ENCODE results near the gene ORM1.
A peak's percentile ranks its signal among the peaks of the same experiment; 100 is the strongest.
"Not testable (repeated sequence)": the region's sequence is repeated elsewhere in the genome, so short reads cannot be mapped to it uniquely, and the experiment has no call there.

The ORM1 gene

GRCh38 chr9:114330636-114331035 is 7.7 kb downstream of the ORM1 start:
- Histone ChIP-seq H3K9me3 (no peaks in the 10 kb centered on the region), H3K4me3 (no peak overlapping the region), H3K27ac (no peak overlapping the region), H3K36me3 (peaks cover 0 to 10% (median 4%) of the 10 kb centered on the region in 3 donors), H3K4me1 (no peaks in the 10 kb centered on the region), H3K27me3 (peaks cover 0 to 12% of the 10 kb centered on the region in 2 donors)
- DNase-seq: no peak
- TF ChIP-seq CTCF (IDR thresholded peaks at IDR 0.05): no peak
- intact Hi-C loops (cut with DNase I; ENCODE audit: low total_unique reads): no loop called here

GRCh38 chr9:114331229-114332195 is 8.6 kb downstream of the ORM1 start:
- DNase-seq; intact Hi-C loops (cut with DNase I; ENCODE audit: low total_unique reads): not testable (repeated sequence)

GRCh38 chr9:114332474-114333040 is 9.7 kb downstream of the ORM1 start:
- DNase-seq; H3K9me3 ChIP-seq; H3K4me1 ChIP-seq; H3K27ac ChIP-seq; H3K4me3 ChIP-seq; intact Hi-C loops (cut with DNase I; ENCODE audit: low total_unique reads): not testable (repeated sequence)
- H3K36me3 ChIP-seq: peaks cover 7 to 28% (median 19%) of the 10 kb centered on the region in 3 donors
- peaks cover 0 to 12% of the 10 kb centered on the region in 2 donors for H3K27me3 ChIP-seq

More at GRCh38 chr9:114331229-114332195, 8.6 kb downstream of the ORM1 start:
- Histone ChIP-seq H3K27me3 (peaks cover 0 to 12% of the 10 kb centered on the region in 2 donors), H3K36me3 (peaks cover 0 to 17% (median 8%) of the 10 kb centered on the region in 3 donors)
- H3K27ac ChIP-seq, H3K4me3 ChIP-seq, H3K9me3 ChIP-seq, H3K4me1 ChIP-seq: not testable (repeated sequence)

- H3K4me3 ChIP-seq; intact Hi-C loops (cut with DNase I; ENCODE audit: low total_unique reads); H3K27me3 ChIP-seq; H3K4me1 ChIP-seq; H3K9me3 ChIP-seq; H3K27ac ChIP-seq: not testable (repeated sequence)
- H3K36me3 ChIP-seq: peaks cover 15 to 39% (median 30%) of the 10 kb centered on the region in 3 donors
- DNase-seq: peak in 1 of 2 donors; percentile 6
Measured at GRCh38 chr9:114333718-114334117, 10.8 kb downstream of the ORM1 start.

GRCh38 chr9:114334490-114334889 is 11.6 kb downstream of the ORM1 start:
- no peak overlapping the region for H3K27ac ChIP-seq
- no peak for TF ChIP-seq CTCF (IDR thresholded peaks at IDR 0.05)
- H3K4me3 ChIP-seq: no peak overlapping the region
- intact Hi-C loops (cut with DNase I; ENCODE audit: low total_unique reads): no loop called here
- peaks cover 20 to 46% (median 38%) of the 10 kb centered on the region in 3 donors for H3K36me3 ChIP-seq
- peak in 1 of 2 donors; percentile 63 for DNase-seq
- H3K27me3 ChIP-seq: no peaks in the 10 kb centered on the region
- H3K4me1 ChIP-seq: no peaks in the 10 kb centered on the region
- H3K9me3 ChIP-seq: no peaks in the 10 kb centered on the region

GRCh38 chr9:114335745-114336144 is 12.8 kb downstream of the ORM1 start:
- no peaks in the 10 kb centered on the region for H3K27me3 ChIP-seq
- TF ChIP-seq CTCF (IDR thresholded peaks at IDR 0.05): no peak
- no peaks in the 10 kb centered on the region for H3K9me3 ChIP-seq
- H3K4me3 ChIP-seq: no peak overlapping the region
- no peak overlapping the region for H3K27ac ChIP-seq
- DNase-seq: no peak
- H3K4me1 ChIP-seq: no peaks in the 10 kb centered on the region
- peaks cover 31 to 58% (median 51%) of the 10 kb centered on the region in 3 donors for H3K36me3 ChIP-seq
- intact Hi-C loops (cut with DNase I; ENCODE audit: low total_unique reads): no loop called here

- intact Hi-C loops (cut with DNase I; ENCODE audit: low total_unique reads): no loop called here
- Histone ChIP-seq H3K36me3 (peaks cover 36 to 62% (median 55%) of the 10 kb centered on the region in 3 donors), H3K9me3 (no peaks in the 10 kb centered on the region), H3K4me3 (no peak overlapping the region), H3K27ac (no peak overlapping the region), H3K27me3 (no peaks in the 10 kb centered on the region), H3K4me1 (no peaks in the 10 kb centered on the region)
- no peak for DNase-seq
- TF ChIP-seq CTCF (IDR thresholded peaks at IDR 0.05): no peak
Measured at GRCh38 chr9:114336157-114336556, 13.3 kb downstream of the ORM1 start.

Data from tibial artery (tissue), 4 donors.